ENCODE measurements around the gene H1-8.
"Not testable (repeated sequence)": the region's sequence is repeated elsewhere in the genome, so short reads cannot be mapped to it uniquely, and the experiment has no call there.

H1-8 gene

GRCh38 chr3:129515108-129515820 lies 27.7 kb upstream of the H1-8 start:
- DNase-seq (ENCODE audit: low spot score): not testable (repeated sequence)

DNA sequence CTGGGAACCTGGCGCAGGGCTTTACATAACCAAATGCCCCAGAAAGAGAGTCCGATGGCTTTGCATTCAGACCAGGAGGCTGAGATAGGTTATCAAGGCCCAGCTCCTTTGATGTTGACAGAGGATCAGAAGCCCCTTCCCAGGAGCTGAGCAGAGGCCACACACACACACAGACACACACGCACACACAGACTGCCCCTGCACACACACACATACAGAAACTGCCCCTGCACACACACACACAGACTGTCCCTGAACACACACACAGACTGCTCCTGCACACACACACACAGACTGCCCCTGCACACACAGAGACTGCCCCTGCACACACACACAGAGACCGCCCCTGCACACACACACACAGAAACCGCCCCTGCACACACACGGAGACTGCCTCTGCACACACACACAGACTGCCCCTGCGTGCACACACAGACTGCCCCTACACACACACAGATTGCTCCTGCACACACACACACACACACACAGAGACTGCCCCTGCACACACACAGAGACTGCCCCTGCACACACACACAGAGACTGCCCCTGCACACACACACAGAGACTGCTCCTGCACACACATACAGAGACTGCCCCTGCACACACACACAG lies 27.0 kb upstream of the H1-8 start:
- not testable (repeated sequence) for DNase-seq (ENCODE audit: low spot score)

- DNase-seq (ENCODE audit: low spot score): no peak
These were observed 25.5 kb upstream of the H1-8 start for GRCh38 chr3:129517516-129517915.

- no peak for DNase-seq (ENCODE audit: low spot score)
These were observed 24.9 kb upstream of the H1-8 start for GRCh38 chr3:129518038-129518561.

DNA sequence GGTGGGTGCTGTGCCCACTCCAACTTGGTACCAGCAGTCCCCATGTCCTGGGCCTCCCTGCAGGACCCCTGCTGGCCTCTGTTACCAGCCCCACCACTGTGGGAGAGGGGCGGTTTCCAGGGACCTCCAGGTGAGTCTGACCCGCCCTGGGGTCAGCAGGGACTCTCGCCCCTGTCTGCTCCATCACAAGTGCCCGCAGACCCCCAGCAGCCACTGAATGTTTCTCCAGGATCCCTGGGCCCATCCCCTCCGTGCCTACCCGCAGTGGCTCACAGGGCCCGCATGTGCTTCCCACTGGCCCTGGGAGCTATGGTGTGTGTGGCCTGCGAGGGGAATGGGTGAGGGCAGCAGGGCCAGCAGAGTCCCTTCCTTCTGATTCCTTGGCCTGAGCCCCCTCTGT lies 24.4 kb upstream of the H1-8 start:
- no peak for DNase-seq (ENCODE audit: low spot score)

- DNase-seq (ENCODE audit: low spot score): no peak
These were observed 23.5 kb upstream of the H1-8 start for GRCh38 chr3:129519449-129519848.

DNA sequence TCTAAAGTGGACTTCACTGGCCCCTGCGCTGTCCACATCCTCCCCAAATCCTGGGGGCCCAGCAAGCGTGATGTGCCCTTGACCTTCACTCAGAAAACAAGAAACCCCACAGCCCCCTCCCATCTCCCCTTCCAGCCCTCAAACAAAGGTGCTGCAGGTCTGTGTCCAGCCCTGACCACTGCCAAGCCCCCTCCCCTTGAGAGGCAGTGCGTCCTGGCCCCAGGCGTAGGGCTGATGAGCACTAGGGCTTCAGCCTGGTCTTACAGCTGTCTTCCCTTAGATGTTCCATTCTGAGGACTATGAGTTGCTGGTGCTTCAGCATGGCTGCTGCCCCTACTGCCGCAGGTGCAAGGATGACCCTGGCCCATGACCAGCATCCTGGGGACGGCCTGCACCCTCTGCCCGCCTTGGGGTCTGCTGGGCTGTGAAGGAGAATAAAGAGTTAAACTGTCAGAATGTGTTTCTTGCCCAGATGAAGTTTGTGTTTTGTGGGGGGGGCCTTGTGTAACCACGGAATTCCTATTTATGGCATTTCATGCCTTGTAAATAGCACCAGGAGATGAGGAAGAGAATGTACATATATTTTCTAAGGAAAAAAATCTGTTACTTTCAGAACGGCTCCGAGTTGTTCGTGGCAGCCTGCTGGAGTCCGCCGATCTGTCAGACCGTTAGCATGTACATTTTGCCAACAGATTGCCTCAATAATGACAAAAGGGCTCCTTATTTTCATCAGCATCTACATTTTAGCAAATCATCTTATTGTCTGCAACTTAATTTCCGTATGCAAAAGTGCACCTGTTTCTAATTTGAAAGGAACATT lies 22.9 kb upstream of the H1-8 start:
- no peak for DNase-seq (ENCODE audit: low spot score)

- DNase-seq (ENCODE audit: low spot score): no peak
These were observed 22.0 kb upstream of the H1-8 start for GRCh38 chr3:129520960-129521359.

GRCh38 chr3:129521611-129522010 lies 21.4 kb upstream of the H1-8 start:
- no peak for DNase-seq (ENCODE audit: low spot score)

GRCh38 chr3:129522953-129523352 lies 20.0 kb upstream of the H1-8 start:
- no peak for DNase-seq (ENCODE audit: low spot score)

DNA sequence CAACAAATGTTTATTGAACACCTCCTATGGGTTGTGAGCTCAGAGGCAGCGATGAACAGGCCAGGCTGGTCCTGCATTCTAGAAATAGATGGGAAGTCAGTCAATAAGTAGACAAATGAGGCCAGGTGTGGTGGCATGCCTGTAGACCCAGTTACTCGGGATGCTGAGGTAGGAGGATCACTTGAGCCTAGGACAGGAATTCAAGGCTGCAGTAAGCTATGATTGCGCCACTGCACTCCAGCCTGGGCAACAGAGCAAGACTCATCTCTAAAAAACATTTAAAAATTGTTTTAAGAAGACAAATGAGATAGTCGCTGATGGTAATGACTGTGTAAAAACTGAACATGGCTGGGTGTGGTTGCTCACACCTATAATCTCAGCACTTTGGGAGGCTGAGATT lies 18.9 kb upstream of the H1-8 start:
- DNase-seq (ENCODE audit: low spot score): no peak

GRCh38 chr3:129525341-129525968 lies 17.5 kb upstream of the H1-8 start:
- DNase-seq (ENCODE audit: low spot score): peak; percentile 63

DNA sequence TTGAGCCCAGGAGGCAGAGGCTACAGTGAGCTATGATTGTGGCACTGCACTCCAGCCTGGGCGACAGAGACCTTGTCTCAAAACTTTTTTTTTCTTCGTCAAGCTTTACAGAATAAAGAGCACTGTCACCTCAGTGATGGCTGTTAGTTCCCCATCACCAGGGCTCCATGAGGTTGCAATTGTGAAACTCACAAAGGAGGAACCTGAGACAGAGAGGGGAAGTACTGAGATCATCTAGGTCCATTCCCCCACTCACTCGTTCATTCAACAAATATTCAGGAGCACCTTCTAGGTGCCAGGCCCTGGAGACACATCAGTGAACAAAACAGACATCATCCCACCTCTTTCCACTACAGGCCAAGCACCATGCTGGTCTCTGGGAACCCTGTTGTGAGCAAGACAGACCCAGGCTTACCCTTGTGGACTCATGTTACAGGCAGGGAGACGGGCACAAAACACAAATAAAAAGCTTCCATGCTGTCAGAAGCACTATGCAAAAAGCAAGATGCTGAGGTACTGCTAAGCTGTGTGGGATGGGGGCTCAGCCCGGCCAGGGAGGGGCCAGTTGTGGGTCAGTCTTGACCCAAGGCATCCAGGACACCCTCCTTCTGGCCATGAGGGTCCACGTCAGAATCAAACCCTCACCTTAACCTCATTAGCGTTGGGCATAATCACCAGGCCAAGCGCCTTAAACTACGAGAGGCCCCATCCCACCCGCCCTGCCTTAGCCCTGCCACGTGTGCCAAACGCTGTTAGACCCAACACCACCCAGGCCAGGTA lies 16.7 kb upstream of the H1-8 start:
- peak; percentile 10 for DNase-seq (ENCODE audit: low spot score)

GRCh38 chr3:129527262-129527661 lies 15.7 kb upstream of the H1-8 start:
- DNase-seq (ENCODE audit: low spot score): no peak

GRCh38 chr3:129528589-129529100 lies 14.3 kb upstream of the H1-8 start, which contains the start of gene RHO:
Gene RHO, plus strand, starts transcription at chr3:129528639. Its CDS starts 95 bp downstream, at chr3:129528734.
- DNase-seq (ENCODE audit: low spot score): no peak

GRCh38 chr3:129529436-129530210 lies 13.4 kb upstream of the H1-8 start:
- no peak for DNase-seq (ENCODE audit: low spot score)

- DNase-seq (ENCODE audit: low spot score): peak; percentile 61
These were observed 12.7 kb upstream of the H1-8 start for GRCh38 chr3:129530251-129530791.

DNA sequence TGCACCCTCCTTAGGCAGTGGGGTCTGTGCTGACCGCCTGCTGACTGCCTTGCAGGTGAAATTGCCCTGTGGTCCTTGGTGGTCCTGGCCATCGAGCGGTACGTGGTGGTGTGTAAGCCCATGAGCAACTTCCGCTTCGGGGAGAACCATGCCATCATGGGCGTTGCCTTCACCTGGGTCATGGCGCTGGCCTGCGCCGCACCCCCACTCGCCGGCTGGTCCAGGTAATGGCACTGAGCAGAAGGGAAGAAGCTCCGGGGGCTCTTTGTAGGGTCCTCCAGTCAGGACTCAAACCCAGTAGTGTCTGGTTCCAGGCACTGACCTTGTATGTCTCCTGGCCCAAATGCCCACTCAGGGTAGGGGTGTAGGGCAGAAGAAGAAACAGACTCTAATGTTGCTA lies 12.2 kb upstream of the H1-8 start:
- no peak for DNase-seq (ENCODE audit: low spot score)

DNA sequence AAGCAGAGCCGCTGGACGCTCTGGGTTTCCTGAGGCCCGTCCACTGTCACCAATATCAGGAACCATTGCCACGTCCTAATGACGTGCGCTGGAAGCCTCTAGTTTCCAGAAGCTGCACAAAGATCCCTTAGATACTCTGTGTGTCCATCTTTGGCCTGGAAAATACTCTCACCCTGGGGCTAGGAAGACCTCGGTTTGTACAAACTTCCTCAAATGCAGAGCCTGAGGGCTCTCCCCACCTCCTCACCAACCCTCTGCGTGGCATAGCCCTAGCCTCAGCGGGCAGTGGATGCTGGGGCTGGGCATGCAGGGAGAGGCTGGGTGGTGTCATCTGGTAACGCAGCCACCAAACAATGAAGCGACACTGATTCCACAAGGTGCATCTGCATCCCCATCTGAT lies 11.3 kb upstream of the H1-8 start:
- no peak for DNase-seq (ENCODE audit: low spot score)

GRCh38 chr3:129532261-129532660 lies 10.7 kb upstream of the H1-8 start:
- DNase-seq (ENCODE audit: low spot score): no peak
